HG03135 (cell line): Measurements from ENCODE around the gene HNRNPC.
"Not testable (repeated sequence)": the region's sequence is repeated elsewhere in the genome, so short reads cannot be mapped to it uniquely, and the experiment has no call there.

Experiments
- ATAC-seq: cut with Tn5 transposase; IDR thresholded peaks from one replicate; pipeline ENCODE4 v1.9.1; 2021; ENCODE audit warnings: mild to moderate bottlenecking, moderate library complexity; ENCODE audit not compliant: unreplicated experiment

The HNRNPC gene

DNA sequence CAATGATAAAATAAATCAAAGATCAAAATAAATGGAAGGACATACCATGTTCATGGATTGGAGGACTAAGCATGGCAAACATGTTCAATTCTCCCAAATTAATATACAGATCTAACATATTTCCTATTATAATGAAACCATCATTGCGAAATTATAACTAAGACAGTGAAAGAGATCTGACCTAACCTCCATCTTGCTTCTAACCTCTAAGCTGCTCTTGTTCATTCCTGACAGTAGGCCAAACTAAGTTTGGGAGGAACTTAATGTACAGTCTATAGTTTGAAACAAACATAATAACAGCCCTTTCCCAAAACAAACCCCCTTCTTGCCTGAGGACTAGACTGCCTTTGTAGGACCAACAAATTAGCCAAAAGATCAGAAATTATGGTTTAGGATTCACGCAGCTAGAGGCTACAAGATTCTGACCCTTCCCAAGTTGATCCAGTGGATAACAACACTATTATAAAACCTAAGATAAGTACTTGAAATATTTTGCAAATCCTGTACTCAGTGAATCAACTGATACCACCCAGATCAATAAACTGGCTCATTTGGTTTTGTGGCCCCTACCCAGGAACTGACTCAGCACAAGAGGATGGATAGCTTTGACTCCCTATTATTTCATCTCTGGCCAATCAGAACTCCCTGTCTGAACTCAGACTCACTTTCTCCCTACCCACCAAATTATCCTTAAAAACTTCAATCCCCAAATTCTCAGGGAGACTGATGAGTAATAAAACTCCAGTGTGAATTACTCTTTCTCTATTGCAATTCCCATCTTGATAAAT lies 71.6 kb downstream of the HNRNPC start:
- no peak for ATAC-seq

GRCh38 chr14:21194597-21194996 lies 74.6 kb downstream of the HNRNPC start:
- ATAC-seq, result no peak

DNA sequence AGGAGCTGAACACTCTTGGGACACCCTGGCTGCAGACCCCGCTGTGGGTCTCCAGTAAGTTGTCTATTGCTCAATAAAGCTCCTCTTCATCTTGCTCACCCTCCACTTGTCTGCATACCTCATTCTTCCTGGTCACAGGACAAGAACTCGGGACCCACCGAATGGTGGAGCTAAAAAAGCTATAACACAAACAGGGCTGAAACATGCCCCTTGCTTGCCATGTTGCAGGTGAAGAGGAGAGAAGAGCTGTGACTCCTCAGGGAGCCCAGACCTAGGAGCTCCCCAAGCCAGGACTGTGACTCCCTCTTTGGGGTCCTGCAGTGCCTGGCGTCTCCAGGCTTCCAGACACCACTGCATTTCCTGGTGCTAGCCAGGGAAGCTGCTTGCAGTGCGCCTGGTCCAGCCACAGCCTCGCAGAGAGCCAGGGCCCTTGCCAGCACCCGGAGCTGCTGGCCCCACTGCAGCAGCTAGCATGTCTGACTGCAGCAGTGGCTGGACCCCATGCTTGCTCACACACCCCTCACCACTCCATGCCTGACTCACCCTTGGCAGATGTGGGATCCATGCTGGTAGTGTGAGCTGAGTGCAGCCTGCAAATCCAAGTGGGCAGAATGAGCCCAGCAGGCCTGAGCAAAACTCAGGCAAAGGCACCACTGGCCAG lies 76.2 kb downstream of the HNRNPC start:
- no peak for ATAC-seq

GRCh38 chr14:21192447-21192822 lies 76.8 kb downstream of the HNRNPC start:
- no peak for ATAC-seq

DNA sequence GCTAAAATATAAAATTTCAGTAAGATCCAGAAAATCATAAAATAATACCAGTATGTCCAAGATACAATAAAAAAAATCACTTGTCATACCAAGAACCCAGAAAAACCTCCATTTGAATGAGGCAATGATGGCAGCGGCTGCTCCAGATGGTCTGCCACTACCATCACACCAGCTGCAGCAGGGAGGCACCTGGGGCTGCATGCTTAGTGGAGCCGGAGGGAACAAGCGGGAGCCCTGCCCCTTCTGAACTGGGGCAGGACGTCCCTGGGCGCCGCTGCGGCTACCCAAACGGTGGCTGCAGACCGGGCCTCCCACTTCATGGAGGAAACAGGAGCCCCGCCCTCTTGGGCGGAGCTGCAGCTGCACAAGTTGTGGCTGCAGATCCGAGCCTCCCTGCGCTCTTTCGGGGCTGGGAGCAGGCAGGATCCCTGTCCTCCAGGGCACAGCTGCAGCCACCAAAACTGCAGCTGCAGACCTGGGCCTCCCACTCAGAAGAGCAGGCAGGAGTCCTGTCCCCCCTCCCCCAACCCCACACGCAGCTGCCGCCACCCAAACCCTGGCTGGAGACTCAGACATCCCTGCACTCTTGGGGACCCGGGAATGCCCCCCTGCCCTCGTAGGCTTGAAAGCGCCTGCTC lies 77.3 kb downstream of the HNRNPC start:
- no peak for ATAC-seq

GRCh38 chr14:21191261-21191808 lies 77.9 kb downstream of the HNRNPC start:
- no peak for ATAC-seq

DNA sequence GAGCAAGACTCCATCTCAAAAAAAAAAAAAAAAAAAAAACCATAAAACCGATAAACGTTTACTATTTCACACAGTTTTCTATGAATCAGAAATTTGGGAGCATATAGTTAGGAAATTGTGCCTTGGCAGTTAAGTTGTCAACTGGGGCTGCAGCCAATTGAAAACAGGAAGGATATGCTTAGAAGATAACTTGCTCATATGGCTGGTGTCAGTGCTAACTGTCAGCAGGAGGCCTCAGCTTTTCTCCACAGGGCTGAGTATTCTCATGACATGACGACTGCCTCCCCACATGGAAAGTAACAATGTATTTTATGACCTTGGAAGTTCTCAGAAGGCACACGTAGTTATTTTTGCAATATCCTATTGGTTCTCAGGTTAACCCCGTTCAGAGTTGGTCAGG lies 83.8 kb downstream of the HNRNPC start:
- ATAC-seq, result no peak

- no peak for ATAC-seq
These were observed 85.0 kb downstream of the HNRNPC start for GRCh38 chr14:21184254-21184653.

- no peak for ATAC-seq
These were observed 87.1 kb downstream of the HNRNPC start for GRCh38 chr14:21182166-21182565.

- ATAC-seq, result no peak
These were observed 98.1 kb downstream of the HNRNPC start for GRCh38 chr14:21171128-21171527.

- ATAC-seq, result no peak
These were observed 99.7 kb downstream of the HNRNPC start for GRCh38 chr14:21169573-21169972.

- no peak for ATAC-seq
These were observed 101.2 kb downstream of the HNRNPC start for GRCh38 chr14:21168055-21168454.

GRCh38 chr14:21165670-21166069 lies 103.6 kb downstream of the HNRNPC start:
- ATAC-seq, result not testable (repeated sequence)

DNA sequence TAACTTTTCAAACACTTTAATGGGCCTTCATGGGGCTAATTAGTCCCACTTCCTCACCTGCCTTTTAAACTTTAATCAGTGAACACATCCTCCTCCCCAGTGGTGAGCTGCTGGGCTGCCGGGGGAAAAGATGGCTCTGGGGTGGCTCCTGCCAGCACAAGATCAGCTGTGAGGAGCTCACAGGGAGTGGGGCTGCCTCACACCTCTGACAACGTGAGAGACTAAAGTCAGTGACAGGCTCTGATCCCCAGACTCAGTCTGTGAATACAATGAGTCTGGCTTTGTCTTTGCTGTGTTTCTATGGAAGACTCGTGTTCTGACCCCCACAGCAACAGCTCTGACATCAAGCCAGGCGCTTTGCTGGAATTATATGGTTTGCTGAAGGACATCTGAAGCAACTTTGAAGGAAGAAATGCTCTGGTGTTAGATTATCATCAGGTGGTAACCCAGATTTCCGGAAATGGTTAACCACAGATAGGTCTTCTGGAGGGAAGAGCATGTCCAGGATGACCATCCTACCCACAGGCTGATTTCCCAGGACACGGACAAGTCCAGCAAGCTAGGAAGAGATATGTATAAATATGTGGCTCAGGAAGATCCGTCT lies 104.1 kb downstream of the HNRNPC start:
- ATAC-seq, result not testable (repeated sequence)

- no peak for ATAC-seq
These were observed 105.4 kb downstream of the HNRNPC start for GRCh38 chr14:21163871-21164291.

- ATAC-seq, result no peak
These were observed 107.2 kb downstream of the HNRNPC start for GRCh38 chr14:21162081-21162480.

- ATAC-seq, result no peak
These were observed 109.1 kb downstream of the HNRNPC start for GRCh38 chr14:21160061-21160610.
